Fibroblast of lung (primary cell): ENCODE data around the gene LCN6. TPM values are rescaled to one million over a fixed set of nuclear protein-coding genes. Genes with fewer than 3 reads are reported as not detected.
"Not testable (repeated sequence)": the region's sequence is repeated elsewhere in the genome, so short reads cannot be mapped to it uniquely, and the experiment has no call there.

ENCODE experiments used
- DNase-seq, 2 donors: peaks; one replicate each; pipeline versions ENCODE4 v3.0.0 to v3.0.0-alpha.2; 2010; ENCODE audit warnings: low read depth in 2 of 2
- H2AFZ ChIP-seq: 2 replicates; pipeline ENCODE4 v1.5.1; 2012; ENCODE audit warnings: low read length, control low read depth, inconsistent platforms
- H3K27ac ChIP-seq: 2 replicates; pipeline ENCODE4 v1.5.1; 2011; ENCODE audit warnings: low read length, control low read depth; ENCODE audit not compliant: insufficient read depth
- H3K27me3 ChIP-seq: 2 replicates; pipeline ENCODE4 v1.5.1; 2011; ENCODE audit warnings: mild to moderate bottlenecking, low read length; ENCODE audit not compliant: control insufficient read depth, insufficient read depth
- H3K36me3 ChIP-seq: 2 replicates; pipeline ENCODE4 v1.5.1; 2011; ENCODE audit warnings: low read length; ENCODE audit not compliant: control insufficient read depth, insufficient read depth
- H3K4me1 ChIP-seq: 2 replicates; pipeline ENCODE4 v1.5.1; 2011; ENCODE audit warnings: low read length; ENCODE audit not compliant: control insufficient read depth, insufficient read depth; ENCODE audit errors: extremely low read depth
- H3K4me2 ChIP-seq: 2 replicates; pipeline ENCODE4 v1.5.1; 2011; ENCODE audit warnings: low read length, control low read depth; ENCODE audit not compliant: insufficient read depth; ENCODE audit errors: extremely low read depth
- H3K4me3 ChIP-seq, 4 experiments: fragments of 200-600 bp in 1 of 4; sonication (generic) in 1 of 4; replicated peaks in 1 of 4; 2 replicates each; pipeline ENCODE4 v1.5.1; 2011 to 2016; ENCODE audit warnings: low read length in 4 of 4, low read depth in 3 of 4, mild to moderate bottlenecking in 3 of 4, control low read depth in 2 of 4, inconsistent platforms in 1 of 4, mixed read lengths in 1 of 4; ENCODE audit not compliant: insufficient read depth in 1 of 4; ENCODE audit errors: control extremely low read depth in 1 of 4
- H3K79me2 ChIP-seq: 2 replicates; pipeline ENCODE4 v1.5.1; 2012; ENCODE audit warnings: mild to moderate bottlenecking, low read length, inconsistent platforms; ENCODE audit not compliant: control insufficient read depth, insufficient read depth
- H3K9ac ChIP-seq: 2 replicates; pipeline ENCODE4 v1.5.1; 2011; ENCODE audit warnings: mild to moderate bottlenecking, low read length, control low read depth; ENCODE audit not compliant: insufficient read depth
- H3K9me3 ChIP-seq: 2 replicates; pipeline ENCODE4 v1.5.1; 2012; ENCODE audit warnings: low read depth, low read length; ENCODE audit not compliant: control insufficient read depth, insufficient read depth
- H4K20me1 ChIP-seq: 2 replicates; pipeline ENCODE4 v1.5.1; 2011; ENCODE audit warnings: low read length; ENCODE audit not compliant: control insufficient read depth, insufficient read depth; ENCODE audit errors: extremely low read depth
- CTCF ChIP-seq, 2 donors: IDR thresholded peaks in 1 of 2; conservative IDR thresholded peaks in 1 of 2; 1 replicate in 1 of 2; 2 replicates in 1 of 2; pipeline ENCODE4 v1.5.1; 2011 to 2012; ENCODE audit warnings: low read length in 2 of 2, control low read depth in 1 of 2, inconsistent platforms in 1 of 2, low read depth in 1 of 2, mild to moderate bottlenecking in 1 of 2
- EZH2 ChIP-seq: IDR thresholded peaks from 2 replicates; pipeline ENCODE4 v1.5.1; 2012; ENCODE audit warnings: low read length, control low read depth, mild to moderate bottlenecking; ENCODE audit errors: missing control alignments
- polyA plus RNA-seq, 2 donors: library from polyadenylated mRNA; depleted of rRNA in 1 of 2; stranded (reverse) in 1 of 2; unstranded in 1 of 2; fragments of >200 nt; gene quantifications; 2 replicates each; pipeline ENCODE4 v1.2.1, GENCODE V29; 2011 to 2012; ENCODE audit warnings: missing spikeins in 1 of 2
- total RNA-seq: library from RNA; depleted of rRNA; stranded (reverse); fragments of >200 nt; gene quantifications from 2 replicates; pipeline ENCODE4 v1.2.1, GENCODE V29; 2014

LCN6 gene
- total and polyA plus RNA-seq, 2 donors (not counting 1 experiment from before 2014, with no cell fraction given), result not detected

DNA sequence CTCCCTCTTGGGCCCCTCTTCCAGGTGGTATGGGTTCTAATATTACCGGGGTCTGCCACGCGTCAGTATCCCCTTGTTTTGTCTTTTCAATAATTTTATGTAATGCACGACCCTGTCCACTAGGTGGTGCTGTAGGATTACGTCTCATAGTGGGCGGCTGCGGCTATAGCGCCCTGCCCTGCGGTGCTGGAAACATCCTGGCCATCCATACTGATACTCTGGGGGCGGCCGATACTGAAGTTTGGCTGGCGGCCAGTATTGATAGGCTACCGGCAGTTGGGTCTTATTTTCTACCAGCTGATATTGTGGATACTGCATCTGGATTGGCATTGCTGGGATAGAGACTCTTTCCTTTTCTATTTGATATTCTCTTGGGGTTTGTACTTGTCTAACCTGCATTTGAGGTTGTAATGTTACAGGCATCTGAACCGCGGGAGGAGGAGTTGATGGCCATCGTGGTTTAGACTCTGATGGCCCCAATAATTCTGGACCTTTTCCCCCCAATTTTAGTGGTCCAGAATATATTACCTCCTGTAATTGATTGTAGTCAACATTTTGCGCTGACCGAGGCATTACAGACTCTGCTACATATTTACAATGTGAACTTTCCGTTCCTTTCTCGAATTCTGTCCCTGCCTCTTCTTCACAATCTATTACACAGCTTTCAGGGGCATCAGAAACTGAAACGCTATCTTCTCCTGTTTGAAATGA lies 39.5 kb upstream of the LCN6 start:
- H3K4me2 ChIP-seq, result peak overlapping the region; percentile 45
- peaks cover 4% of the 10 kb centered on the region for H3K4me1 ChIP-seq
- no peak overlapping the region for H3K4me3 ChIP-seq
- DNase-seq, result peak; percentile 30 to 57
- H3K36me3 ChIP-seq, result no peaks in the 10 kb centered on the region
- H3K9ac ChIP-seq, result no peak overlapping the region
- no peak overlapping the region for H3K27ac ChIP-seq
- no peaks in the 10 kb centered on the region for H4K20me1 ChIP-seq
- H3K9me3 ChIP-seq, result no peaks in the 10 kb centered on the region
- H2AFZ ChIP-seq, result no peak overlapping the region
- TF ChIP-seq EZH2 (no peak), CTCF (conservative IDR thresholded peaks at IDR 0.05 in 1 of 2, IDR thresholded peaks at IDR 0.05 in 1 of 2; ENCODE audit: low read depth in 1 of 2, low read length in 2 of 2) (peak; percentile 73 to 77)
- no peaks in the 10 kb centered on the region for H3K27me3 ChIP-seq
- H3K79me2 ChIP-seq, result peaks cover 4% of the 10 kb centered on the region

GRCh38 chr9:136786983-136787382 lies 38.7 kb upstream of the LCN6 start:
- not testable (repeated sequence) for H3K4me1 ChIP-seq, H3K4me3 ChIP-seq, H3K79me2 ChIP-seq, H3K36me3 ChIP-seq, H3K4me2 ChIP-seq, H3K9ac ChIP-seq, H2AFZ ChIP-seq, DNase-seq, H3K27me3 ChIP-seq, H3K9me3 ChIP-seq, H4K20me1 ChIP-seq, H3K27ac ChIP-seq

DNA sequence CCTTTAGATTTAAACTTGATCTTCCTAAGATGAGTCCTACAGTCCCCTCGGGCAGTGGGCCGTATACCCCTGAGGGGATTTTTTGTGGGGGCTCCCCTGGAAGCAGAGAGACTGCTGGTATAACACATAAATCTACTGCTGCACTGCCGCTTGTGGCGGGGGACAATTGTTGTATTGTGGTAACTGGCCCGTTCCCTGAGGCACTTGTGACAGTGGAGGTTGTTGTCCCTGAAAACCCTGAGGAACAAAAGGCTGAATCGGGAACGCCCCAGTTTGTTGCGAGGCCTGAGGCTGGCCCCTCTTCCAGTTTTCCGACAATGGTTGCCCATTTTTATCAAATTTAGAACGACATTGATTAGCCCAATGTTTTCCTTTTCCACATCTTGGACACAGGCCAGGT lies 38.1 kb upstream of the LCN6 start:
- no peak overlapping the region for H3K27ac ChIP-seq
- H3K36me3 ChIP-seq, result no peaks in the 10 kb centered on the region
- H4K20me1 ChIP-seq, result no peaks in the 10 kb centered on the region
- H3K79me2 ChIP-seq, result peaks cover under 1% of the 10 kb centered on the region
- H3K27me3 ChIP-seq, result peaks cover 5% of the 10 kb centered on the region
- H3K4me3 ChIP-seq, result no peak overlapping the region
- no peak overlapping the region for H2AFZ ChIP-seq
- TF ChIP-seq EZH2, result no peak
- no peak for TF ChIP-seq CTCF (conservative IDR thresholded peaks at IDR 0.05 in 1 of 2, IDR thresholded peaks at IDR 0.05 in 1 of 2; ENCODE audit: low read depth in 1 of 2, low read length in 2 of 2)
- H3K4me1 ChIP-seq, result peaks cover 4% of the 10 kb centered on the region
- no peaks in the 10 kb centered on the region for H3K9me3 ChIP-seq
- no peak overlapping the region for H3K4me2 ChIP-seq
- DNase-seq, result no peak
- no peak overlapping the region for H3K9ac ChIP-seq

- H3K9ac ChIP-seq, H2AFZ ChIP-seq, H3K27ac ChIP-seq, H3K79me2 ChIP-seq, H3K9me3 ChIP-seq, H4K20me1 ChIP-seq, H3K4me3 ChIP-seq, H3K27me3 ChIP-seq, H3K4me1 ChIP-seq, H3K4me2 ChIP-seq, DNase-seq, H3K36me3 ChIP-seq: not testable (repeated sequence)
Observed at GRCh38 chr9:136785565-136786355, 37.4 kb upstream of the LCN6 start.
